GM10248 (cell line): Measurements from ENCODE around the gene BCL7C.
"Not testable (repeated sequence)": the region's sequence is repeated elsewhere in the genome, so short reads cannot be mapped to it uniquely, and the experiment has no call there.

Source experiments
- CTCF ChIA-PET: fragments of 300-600 bp; sonication (Branson Sonifier 250); formaldehyde crosslinking; extraction: SDS; loops from one replicate; lab custom pipeline; 2021; ENCODE audit warnings: antibody characterized with exemption; lab: Yijun Ruan, JAX
- POLR2A ChIA-PET: fragments of 350-650 bp; sonication (Branson Sonifier 250); formaldehyde crosslinking; extraction: SDS; loops from one replicate; lab custom pipeline; 2020; ENCODE audit warnings: antibody characterized with exemption; lab: Yijun Ruan, JAX
- DNase-seq: peaks from one replicate; pipeline ENCODE4 v3.0.0; 2012; ENCODE audit errors: extremely low spot score
- TF ChIP-seq, protein P1 (sequence below): IDR thresholded peaks from 2 replicates; pipeline ENCODE4 v1.5.1; 2012; ENCODE audit warnings: mild to moderate bottlenecking, low read depth; ENCODE audit errors: extremely low read depth, missing control alignments, control extremely low read depth

The BCL7C gene

DNA sequence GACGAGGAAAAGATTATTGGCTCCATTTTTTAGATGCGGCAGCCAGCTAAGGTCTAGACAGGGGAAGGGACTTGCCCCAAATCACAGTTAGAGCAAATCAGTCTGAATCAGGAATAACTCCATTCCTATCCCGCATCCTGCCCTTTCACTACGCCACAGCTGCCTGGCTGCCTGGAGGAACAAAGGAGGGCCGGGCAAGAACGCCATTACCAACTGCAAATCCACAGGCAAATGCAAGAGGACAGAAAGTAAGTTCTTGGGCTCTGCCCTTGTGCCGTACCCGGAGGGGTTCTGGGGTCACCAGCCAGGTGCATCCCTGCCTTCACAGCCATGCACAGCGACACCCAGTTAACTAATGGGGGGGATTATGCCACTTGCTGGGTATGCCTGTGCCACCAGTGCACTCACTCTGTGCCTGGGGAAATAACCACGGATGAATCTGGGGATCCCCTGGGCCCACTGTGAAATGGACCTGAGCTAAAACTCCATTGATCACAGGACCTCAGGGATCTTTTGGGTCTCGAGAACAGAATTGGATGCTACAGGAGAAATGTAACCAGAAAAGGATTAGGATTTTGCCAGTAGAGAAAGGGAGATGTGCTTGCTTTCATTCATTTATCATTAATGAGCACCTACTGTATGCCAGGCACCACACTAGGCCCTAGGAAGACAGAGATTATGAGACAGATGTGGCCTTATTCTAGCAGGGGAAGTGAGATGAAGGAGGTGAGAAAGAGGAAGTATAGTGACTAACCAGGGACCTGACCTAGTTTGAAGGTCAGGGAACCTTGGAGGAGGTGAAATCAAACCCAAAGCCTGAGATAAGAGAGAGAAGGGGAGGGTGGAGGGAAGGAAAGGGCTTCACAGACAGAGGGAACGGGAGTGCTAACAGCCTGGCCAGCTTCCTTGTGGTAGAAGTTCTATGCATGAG is 17.7 kb downstream of the BCL7C start:
- CTCF ChIA-PET = interaction anchor here (1.4 to 2.6 kb wide), 2 partner anchors 17 to 25 kb away, joined by 5 to 10 read pairs; partner anchors contain the start of gene BCL7C
- TF ChIP-seq, protein P1, sequence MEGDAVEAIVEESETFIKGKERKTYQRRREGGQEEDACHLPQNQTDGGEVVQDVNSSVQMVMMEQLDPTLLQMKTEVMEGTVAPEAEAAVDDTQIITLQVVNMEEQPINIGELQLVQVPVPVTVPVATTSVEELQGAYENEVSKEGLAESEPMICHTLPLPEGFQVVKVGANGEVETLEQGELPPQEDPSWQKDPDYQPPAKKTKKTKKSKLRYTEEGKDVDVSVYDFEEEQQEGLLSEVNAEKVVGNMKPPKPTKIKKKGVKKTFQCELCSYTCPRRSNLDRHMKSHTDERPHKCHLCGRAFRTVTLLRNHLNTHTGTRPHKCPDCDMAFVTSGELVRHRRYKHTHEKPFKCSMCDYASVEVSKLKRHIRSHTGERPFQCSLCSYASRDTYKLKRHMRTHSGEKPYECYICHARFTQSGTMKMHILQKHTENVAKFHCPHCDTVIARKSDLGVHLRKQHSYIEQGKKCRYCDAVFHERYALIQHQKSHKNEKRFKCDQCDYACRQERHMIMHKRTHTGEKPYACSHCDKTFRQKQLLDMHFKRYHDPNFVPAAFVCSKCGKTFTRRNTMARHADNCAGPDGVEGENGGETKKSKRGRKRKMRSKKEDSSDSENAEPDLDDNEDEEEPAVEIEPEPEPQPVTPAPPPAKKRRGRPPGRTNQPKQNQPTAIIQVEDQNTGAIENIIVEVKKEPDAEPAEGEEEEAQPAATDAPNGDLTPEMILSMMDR = no peak
- POLR2A ChIA-PET = interaction anchor here (0.7 to 1.6 kb wide), 2 partner anchors 32 to 47 kb away, joined by 4 read pairs; partner anchors contain the start of gene FBXL19
- DNase-seq = peak; percentile 68

DNA sequence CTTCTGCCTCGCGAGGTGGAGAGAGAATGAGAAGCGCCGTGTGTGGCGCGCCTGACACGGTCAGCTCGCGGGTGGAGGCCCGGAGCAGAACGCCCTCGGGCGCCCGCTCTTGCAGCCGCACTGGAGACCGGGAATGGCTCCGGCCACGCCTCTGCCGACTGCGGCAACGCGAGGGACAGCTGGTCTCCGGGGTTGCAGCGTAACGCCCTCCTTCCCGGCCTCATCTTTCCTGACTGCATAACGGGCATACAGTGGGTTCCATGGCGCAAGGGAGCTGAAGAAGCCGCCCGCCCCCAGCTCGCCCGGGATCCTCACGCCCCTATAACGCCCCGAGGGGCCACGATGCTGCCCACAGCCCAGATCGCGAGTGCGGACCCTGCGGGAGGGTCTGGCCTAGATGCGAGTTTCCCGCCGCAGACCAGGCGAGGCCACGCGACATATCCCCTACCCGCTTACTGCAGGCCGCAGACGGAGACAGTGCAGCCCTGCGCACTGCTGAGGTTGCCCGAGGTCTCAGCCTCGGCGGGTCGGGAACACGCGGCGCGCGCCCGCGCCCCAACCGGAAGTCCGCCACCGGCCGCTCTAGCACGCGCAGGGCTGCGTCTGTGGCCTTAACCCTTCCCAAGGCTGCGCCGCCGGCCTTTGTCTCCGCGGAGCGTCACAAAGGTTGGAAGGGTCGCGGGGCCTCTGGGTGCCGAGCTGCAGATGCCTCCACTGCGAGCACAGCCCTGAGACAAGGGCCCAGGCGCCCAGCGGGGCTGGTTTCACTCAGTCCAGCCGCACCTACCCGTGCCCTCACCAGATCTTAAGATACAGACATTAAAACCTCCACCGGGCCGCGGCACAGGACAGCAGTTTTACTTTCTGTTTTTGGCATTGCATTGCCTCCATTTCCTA is 18.8 kb downstream of the BCL7C start:
- ChIA-PET CTCF (interaction anchor here (0.9 to 2.4 kb wide), 9 partner anchors 11 to 76 kb away, joined by 3 to 8 read pairs (median 4); partner anchors contain the start of gene BCL7C), POLR2A (interaction anchor here (0.6 to 1.6 kb wide), 3 partner anchors 31 to 804 kb away, joined by 4 to 5 read pairs (median 4); partner anchors contain the start of gene FUS)
- peak; percentile 89 for DNase-seq
- TF ChIP-seq, protein P1 = peak; percentile 8

DNA sequence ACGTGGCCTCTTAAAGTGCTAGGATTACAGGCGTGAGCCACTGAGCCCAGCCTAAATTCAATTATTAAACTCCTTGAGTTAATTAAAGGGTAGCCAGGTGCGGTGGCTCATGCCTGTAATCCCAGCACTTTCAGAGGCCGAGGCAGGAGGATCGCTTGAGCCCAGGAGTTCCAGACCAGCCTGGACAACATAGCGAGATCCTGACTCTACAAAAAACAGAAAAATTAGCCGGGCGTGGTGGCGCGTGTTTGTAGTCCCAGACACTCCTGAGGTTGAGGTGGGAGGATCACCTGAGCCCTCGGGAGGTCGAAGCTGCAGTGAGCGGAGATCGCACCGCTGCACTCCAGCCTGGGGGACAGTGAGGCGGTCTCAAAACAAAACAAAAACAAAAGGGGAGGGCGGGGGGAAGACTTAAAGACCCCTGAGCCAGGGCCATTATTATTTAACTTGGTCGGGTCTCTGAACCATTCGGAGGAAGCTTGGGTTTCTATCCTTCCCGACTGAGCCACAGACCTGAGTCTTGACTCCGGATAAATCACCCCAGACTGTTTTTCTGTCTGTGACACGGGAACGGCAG is 19.5 kb downstream of the BCL7C start:
- TF ChIP-seq, protein P1 = no peak
- POLR2A ChIA-PET = interaction anchor here (0.6 to 1.6 kb wide), 3 partner anchors 30 to 803 kb away, joined by 4 to 5 read pairs (median 4); partner anchors contain the start of gene FUS
- DNase-seq = no peak
- CTCF ChIA-PET = interaction anchor here (0.9 to 2.4 kb wide), 8 partner anchors 12 to 77 kb away, joined by 3 to 8 read pairs (median 4); no protein-coding TSS in a partner anchor

DNA sequence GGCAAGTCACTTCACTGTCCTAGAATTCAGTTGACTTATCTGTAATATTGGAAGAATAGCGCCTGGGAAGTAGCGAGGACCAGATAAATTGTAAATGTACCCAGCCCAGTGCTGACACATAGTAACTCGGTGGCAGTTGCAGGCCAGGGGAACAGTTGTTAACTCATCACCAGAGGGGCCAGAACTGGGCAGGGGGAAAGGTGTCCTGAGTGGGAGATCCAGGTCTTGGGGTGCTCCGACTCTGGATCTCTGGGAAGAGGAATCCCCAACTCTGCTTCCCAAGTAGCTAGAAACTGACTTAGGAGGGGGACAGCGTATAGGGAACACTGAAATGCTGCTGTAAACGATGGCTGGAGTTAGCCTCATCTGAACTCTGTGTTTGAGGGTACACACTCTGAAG is 23.0 kb downstream of the BCL7C start:
- DNase-seq = peak; percentile 1
- ChIA-PET CTCF (interaction anchor here (0.8 to 1.8 kb wide), 4 partner anchors 14 to 31 kb away, joined by 3 to 10 read pairs (median 6); no protein-coding TSS in a partner anchor), POLR2A (no interaction called here)
- TF ChIP-seq, protein P1 = no peak

DNA sequence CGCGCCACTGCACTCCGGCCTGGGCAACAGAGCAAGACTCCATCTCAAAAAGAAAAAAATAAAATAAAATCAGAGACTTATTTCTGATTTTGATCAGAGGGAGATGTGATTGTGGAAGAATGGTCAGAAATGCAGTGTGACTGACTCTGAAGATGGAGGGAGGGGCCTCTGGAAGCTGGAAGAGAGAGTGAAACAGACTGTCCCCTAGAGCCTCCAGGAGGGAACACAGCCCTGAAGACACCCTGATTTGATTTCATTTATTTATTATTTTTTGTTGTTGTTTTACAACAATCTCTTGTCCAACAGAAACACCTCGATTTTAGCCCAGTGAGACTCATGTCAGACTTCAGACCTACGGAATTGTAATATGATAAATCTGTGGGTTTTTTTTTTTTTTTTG is 26.1 kb downstream of the BCL7C start:
- no peak for DNase-seq
- TF ChIP-seq, protein P1 = no peak
- POLR2A ChIA-PET = no interaction called here
- CTCF ChIA-PET = interaction anchor here (1.0 to 4.1 kb wide), 4 partner anchors 12 to 107 kb away, joined by 3 to 18 read pairs (median 4); no protein-coding TSS in a partner anchor

DNA sequence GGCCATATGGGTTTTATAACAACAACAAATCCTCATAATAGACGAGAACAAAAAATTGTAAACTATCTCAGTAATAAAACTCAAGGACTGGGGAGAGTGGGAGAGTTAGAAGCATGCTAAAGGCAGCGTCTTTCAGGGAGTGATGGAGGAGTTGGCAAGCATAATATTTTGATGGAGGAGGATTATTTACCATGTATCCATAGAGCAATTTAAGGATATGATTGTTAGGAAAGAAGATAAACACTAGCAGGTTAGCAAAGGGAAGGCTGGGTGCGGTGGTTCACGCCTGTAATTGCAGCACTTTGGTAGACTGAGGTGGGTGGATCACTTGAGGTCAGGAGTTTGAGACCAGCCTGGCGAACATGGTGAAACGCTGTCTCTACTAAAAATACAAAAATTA is 27.8 kb downstream of the BCL7C start:
- ChIA-PET CTCF (interaction anchor here (1.0 to 1.6 kb wide), 5 partner anchors 22 to 76 kb away, joined by 3 to 6 read pairs (median 3); no protein-coding TSS in a partner anchor), POLR2A (no interaction called here)
- TF ChIP-seq, protein P1 = no peak
- DNase-seq = no peak

DNA sequence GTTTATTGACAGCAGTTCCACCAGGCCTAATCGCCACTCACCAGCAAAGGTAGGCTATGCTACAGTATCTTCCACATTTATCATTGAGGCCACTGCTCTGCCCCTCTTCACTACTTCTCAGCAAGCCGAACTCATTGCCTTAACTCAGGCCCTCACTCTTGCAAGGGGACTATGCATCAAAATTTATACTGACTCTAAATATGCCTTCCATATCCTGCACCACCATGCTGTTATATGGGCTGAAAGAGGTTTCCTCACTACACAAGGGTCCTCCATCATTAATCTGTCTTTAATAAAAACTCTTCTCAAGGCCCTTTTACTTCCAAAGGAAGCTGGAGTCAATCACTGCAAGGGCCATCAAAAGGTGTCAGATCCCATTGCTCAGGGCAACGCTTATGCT is 30.7 kb downstream of the BCL7C start:
- CTCF ChIA-PET = interaction anchor here (1.6 kb wide), 2 partner anchors 18 to 39 kb away, joined by 5 read pairs; no protein-coding TSS in a partner anchor
- POLR2A ChIA-PET = interaction anchor here (0.6 kb wide), 1 partner anchor 490 kb away, joined by 4 read pairs; no protein-coding TSS in a partner anchor
- not testable (repeated sequence) for DNase-seq

DNA sequence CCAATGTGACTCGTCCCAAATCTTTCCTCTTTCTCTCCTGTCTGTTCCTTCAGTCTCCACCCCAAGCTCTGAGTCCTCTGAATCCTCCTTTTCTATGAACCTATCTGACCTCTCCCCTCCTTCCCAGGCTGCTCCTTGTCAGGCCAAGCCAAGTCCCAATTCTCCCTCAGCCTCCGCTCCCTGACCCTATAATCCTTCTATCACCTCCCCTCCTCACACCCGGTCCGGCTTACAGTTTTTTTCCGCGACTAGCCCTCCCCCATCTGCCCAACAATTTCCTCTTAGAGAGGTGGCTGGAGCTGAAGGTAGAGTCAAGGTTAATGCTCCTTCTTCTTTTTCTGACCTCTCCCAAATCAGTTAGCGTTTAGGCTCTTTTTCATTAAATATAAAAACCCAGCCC is 33.1 kb downstream of the BCL7C start:
- CTCF ChIA-PET = interaction anchor here (1.3 kb wide), 1 partner anchor 16 kb away, joined by 4 read pairs; no protein-coding TSS in a partner anchor
- POLR2A ChIA-PET, DNase-seq: not testable (repeated sequence)
